Activated naive CD8-positive, alpha-beta T cell treated with anti-CD3 and anti-CD28 coated beads, Interleukin-2, amount 50 U/mL, for 24 hours (primary cell): ENCODE results near the gene C16orf82.

Experiments
- ATAC-seq: fragments of 150-1000 bp; cut with Tn5 transposase; one replicate; pipeline ENCODE4 v1.10.0; 2021
- DNase-seq: peaks from one replicate; pipeline ENCODE4 v3.0.0; 2021
- H3K27ac Mint-ChIP-seq: one replicate; pipeline ENCODE4 v1.8.0; 2021; ENCODE audit warnings: mild to moderate bottlenecking, mixed read lengths
- H3K27me3 Mint-ChIP-seq: one replicate; pipeline ENCODE4 v1.8.0; 2021; ENCODE audit warnings: mixed read lengths
- H3K36me3 Mint-ChIP-seq: one replicate; pipeline ENCODE4 v1.8.0; 2021; ENCODE audit warnings: low read depth, mixed read lengths
- H3K4me1 Mint-ChIP-seq: one replicate; pipeline ENCODE4 v1.8.0; 2021; ENCODE audit warnings: mixed read lengths
- H3K4me3 Mint-ChIP-seq: one replicate; pipeline ENCODE4 v1.8.0; 2021; ENCODE audit warnings: mild to moderate bottlenecking, moderate library complexity, mixed read lengths
- H3K9me3 Mint-ChIP-seq: one replicate; pipeline ENCODE4 v1.8.0; 2021; ENCODE audit warnings: mixed read lengths

The C16orf82 gene

DNA sequence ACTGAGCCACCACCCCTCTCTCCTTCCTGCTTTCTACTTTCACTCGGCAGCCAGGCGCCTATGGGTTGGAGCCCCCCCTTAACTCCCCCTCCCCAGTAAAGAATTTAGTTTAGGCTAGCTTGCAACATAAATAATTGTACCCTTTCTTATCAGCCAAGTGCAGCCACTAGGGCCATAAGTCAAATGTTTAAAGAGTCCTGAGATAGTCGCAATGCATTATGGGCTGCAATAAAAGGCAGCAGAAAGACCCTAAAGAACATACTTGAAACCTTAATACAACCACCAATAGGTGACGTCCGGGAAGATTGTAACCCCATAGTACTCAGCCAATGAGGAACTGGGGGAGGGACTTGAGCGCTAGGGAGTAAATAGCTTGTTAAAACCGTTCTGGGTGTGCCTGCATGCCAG lies 40.5 kb downstream of the C16orf82 start:
- Mint-ChIP-seq H3K27ac (no peak overlapping the region), H3K4me1 (peaks cover 2% of the 10 kb centered on the region)

DNA sequence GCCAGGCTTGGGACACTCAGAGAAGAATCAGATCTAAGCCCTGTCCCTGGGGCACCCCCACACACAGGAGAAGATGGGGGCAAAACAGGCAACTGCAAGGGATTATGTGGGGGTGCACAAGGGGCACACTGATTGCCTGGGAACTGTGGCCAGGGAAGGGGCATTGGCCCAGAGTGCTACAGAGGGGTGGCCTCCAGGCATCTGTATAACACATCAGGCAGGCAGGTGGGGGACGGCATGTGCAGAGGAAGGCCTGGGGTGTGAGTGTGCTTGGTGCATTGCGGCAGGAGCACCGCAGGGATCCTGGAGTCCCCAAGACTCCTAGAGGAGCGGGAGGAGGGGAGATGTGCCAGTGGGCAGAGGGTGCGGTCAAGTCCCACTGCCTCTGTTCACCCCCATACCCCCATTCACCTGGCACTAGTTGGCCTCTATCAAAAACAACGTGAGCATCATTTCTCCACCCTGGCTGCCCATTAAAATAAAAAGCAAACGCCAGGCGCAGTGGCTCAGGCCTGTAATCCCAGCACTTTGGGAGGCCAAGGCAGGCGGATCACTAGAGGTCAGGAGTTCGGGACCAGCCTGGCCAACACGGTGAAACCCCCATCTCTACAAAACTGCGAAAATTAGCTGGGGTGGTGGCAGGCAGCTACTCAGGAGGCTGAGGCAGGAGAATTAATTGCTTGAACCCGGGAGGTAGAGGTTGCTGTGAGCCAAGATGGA lies 41.5 kb downstream of the C16orf82 start:
- Mint-ChIP-seq H3K9me3 (no peaks in the 10 kb centered on the region), H3K27ac (no peak overlapping the region), H3K4me1 (peaks cover 2% of the 10 kb centered on the region), H3K27me3 (peaks cover 2% of the 10 kb centered on the region), H3K36me3 (no peaks in the 10 kb centered on the region), H3K4me3 (no peak overlapping the region)
- no peak for ATAC-seq
- no peak for DNase-seq

More for the DNA sequence above, 40.5 kb downstream of the C16orf82 start:
- DNase-seq = no peak
- Mint-ChIP-seq H3K27me3 (peaks cover 2% of the 10 kb centered on the region), H3K36me3 (no peaks in the 10 kb centered on the region), H3K4me3 (no peak overlapping the region), H3K9me3 (no peaks in the 10 kb centered on the region)
- ATAC-seq = no peak

DNA sequence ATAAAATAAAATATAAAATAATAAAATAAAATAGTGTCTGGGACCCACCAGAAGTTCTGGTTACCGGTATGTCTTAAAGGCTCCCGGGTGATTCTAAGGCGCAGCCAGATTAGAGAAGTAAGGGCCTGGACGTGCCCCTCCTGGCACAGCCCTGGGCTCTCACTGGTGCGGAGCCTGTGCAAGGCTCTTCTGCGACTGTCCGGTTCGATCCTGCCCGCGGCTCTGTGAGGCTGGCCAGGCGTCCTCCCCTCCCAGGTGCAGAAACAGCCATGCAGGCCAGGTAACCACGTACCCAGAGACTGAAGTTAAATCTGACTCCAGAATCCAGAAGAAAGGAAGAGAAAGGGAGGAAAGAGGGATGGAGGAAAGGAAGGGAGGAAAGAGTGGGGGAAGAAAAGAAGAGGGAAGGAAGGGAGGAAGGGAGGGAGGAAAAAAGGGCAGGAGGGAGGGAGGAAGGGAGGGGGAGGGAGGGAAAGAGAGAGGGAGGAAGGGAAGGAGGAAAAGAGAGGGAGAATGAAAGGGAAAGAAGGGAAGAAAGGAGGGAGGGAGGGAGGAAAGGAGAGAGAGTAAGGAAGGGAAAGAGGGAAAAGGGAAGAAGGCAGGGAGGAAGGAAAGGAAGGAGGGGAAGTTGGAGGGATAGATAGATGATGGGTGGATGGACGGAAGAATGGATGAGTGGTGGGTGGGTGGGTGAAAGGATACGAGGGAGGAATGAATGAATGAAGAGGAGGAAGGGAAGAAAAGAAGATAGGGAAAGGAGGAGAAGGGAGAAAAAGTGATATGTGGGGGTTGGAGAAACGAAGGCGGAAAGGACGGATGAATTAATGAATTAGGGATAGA lies 42.3 kb downstream of the C16orf82 start:
- H3K9me3 Mint-ChIP-seq = no peaks in the 10 kb centered on the region
- H3K4me1 Mint-ChIP-seq = peaks cover 4% of the 10 kb centered on the region
- no peak for DNase-seq
- H3K27ac Mint-ChIP-seq = no peak overlapping the region
- peaks cover 2% of the 10 kb centered on the region for H3K27me3 Mint-ChIP-seq
- no peak for ATAC-seq
- H3K4me3 Mint-ChIP-seq = peak overlapping the region; percentile 42
- no peaks in the 10 kb centered on the region for H3K36me3 Mint-ChIP-seq

DNA sequence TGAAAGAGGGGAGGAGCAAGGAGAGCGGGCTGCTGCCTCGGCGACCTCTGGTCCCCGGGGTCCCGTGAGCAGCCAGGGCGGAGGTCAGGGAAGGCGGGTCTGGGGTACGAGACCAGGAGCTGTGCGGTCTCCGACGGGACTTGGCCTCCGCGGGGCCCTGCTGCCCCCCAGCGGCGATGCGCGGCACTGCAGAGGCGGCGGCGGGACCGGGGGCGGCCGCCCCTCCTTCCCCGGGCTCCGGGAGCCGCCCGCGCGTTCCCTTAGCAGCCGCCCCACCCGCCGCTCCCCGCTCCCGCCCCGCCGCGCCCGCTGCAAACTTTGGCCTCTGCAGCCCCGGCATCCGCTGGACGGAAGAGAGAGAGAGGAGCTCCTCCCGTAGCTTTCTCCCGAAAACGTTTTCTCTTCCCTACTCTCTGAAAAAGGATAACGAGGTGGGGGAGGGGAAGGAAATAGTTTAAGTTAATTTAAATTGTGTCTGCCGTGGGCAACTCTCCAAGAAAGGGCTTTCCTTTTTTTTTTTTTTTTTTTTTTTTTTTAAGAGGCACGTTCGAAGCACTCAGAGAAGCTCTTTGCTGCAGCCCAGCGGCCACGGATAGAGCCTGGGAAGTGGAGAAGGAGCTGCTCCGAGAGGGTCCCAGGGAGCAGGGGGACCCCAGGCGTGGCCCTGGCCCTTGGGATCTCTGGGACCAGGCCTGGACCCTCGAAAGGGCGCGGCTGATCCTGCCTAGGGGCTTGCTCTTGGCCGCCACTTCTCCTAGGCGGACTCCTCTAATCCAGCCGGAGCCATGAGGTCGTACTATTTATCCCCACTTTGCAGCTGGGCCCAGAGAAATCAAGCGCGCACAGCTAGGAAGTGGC lies 43.2 kb downstream of the C16orf82 start:
- peaks cover 2% of the 10 kb centered on the region for H3K27me3 Mint-ChIP-seq
- no peaks in the 10 kb centered on the region for H3K36me3 Mint-ChIP-seq
- peak overlapping the region; percentile 42 for H3K4me3 Mint-ChIP-seq
- H3K9me3 Mint-ChIP-seq = no peaks in the 10 kb centered on the region
- DNase-seq (peak; percentile 89), ATAC-seq (peak; percentile 84)
- no peak overlapping the region for H3K27ac Mint-ChIP-seq
- H3K4me1 Mint-ChIP-seq = peaks cover 4% of the 10 kb centered on the region

DNA sequence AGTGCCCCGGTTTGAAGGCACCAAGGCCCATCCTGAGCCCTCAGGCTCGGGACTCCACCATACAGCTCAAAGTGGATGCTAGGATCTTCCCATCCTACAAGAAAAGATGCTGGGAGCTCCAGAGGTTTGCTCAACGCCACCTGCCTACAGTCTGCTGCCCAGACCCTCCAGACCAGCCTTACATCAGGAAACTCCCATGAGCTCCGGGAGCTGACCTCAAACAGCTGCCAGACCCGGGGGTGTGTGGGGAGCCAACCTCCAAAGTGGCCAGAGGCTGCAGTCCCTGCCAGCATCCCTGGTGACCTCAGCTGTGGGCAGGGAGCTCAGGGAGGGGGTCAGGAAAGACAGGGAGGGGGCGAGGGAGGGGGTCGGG lies 43.8 kb downstream of the C16orf82 start:
- Mint-ChIP-seq H3K4me1 (peaks cover 4% of the 10 kb centered on the region), H3K27ac (no peak overlapping the region), H3K4me3 (no peak overlapping the region), H3K9me3 (no peaks in the 10 kb centered on the region), H3K36me3 (no peaks in the 10 kb centered on the region), H3K27me3 (peaks cover 2% of the 10 kb centered on the region)
- ATAC-seq (no peak), DNase-seq (no peak)

DNA sequence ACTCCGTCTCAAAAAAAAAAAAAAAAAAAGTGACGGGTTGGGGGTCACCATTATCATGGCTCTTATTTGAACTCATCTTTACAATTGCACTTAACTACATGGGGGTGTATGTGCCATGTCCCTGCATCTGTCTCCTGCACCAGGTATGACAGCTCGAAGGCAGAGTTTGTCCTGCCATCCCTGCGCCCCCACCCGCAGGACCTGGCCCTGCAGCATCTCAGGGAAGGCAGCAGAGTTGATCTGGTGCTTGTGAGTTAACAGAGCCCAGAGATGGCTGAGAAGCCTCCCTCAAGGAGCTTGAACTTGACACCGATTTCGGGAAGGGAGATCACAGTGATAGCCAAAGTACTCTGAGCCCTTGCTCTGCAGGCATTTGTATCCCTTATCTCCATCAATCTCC lies 44.8 kb downstream of the C16orf82 start:
- Mint-ChIP-seq H3K27me3 (no peaks in the 10 kb centered on the region), H3K27ac (no peak overlapping the region), H3K4me1 (peaks cover 4% of the 10 kb centered on the region), H3K4me3 (no peak overlapping the region), H3K9me3 (peaks cover 5% of the 10 kb centered on the region), H3K36me3 (no peaks in the 10 kb centered on the region)
- no peak for DNase-seq
- ATAC-seq = no peak

DNA sequence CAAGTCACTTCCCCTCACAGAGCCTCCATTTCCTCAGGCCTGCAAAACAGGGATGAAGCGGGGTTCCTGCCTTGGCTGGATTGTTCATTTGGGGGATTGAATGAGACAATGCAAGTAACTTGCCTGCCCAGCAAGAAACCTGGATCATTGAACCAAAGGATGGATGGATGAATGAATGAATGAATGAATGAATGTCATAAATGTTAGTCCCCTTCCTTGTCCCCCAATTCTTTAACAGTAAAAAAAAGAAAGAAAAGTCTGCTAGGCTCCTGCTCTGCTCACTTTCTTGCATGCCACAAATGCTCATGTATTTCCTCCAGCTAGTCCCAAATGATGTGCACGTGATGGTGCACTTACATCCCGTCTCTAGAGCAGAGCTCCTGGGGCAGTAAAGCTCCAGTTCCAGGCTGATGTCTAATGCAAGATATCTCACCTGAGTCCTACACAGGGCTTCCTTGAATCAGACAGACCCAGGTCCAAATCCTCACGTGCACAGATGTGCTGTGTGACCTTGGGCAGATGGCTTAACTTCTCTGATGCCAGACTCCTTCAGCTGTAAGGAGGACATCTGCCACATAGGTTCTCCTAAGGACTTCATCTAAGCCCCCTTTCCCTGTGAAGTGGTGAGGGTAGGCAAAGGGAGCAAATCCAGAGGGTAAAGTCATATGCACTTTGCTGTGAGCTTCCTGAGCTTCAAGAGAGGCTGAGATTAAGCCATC lies 45.5 kb downstream of the C16orf82 start:
- no peak overlapping the region for H3K4me3 Mint-ChIP-seq

DNA sequence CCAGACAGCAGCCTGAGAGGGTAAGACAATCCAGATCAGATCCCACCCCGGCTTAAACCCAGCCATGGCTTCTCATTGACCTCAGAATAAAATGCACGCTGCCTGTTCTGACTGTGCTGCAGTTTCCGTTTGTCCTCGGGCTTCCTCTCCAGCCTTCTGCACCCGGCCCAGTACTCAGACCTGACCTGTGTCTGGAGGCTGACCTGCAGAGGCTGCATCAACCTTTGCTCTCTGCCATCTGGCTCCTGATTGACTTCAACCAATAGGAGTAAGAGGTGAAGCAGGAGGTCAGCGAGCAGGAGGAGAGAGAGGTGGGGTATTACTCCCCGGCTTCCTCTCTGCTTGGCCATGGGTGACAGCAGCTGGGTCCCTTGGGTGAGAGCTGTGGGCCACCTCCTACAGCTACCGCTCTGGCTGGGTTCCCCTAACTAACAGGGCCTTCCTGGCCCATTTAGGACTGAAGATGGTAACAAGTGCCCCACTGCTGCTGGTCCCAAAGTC lies 46.7 kb downstream of the C16orf82 start:
- Mint-ChIP-seq H3K36me3 (no peaks in the 10 kb centered on the region), H3K4me1 (peaks cover 4% of the 10 kb centered on the region), H3K27ac (no peak overlapping the region), H3K9me3 (peaks cover 5% of the 10 kb centered on the region), H3K4me3 (no peak overlapping the region), H3K27me3 (no peaks in the 10 kb centered on the region)
- ATAC-seq = no peak
- DNase-seq = no peak

More for the DNA sequence above, 45.5 kb downstream of the C16orf82 start:
- Mint-ChIP-seq H3K9me3 (peaks cover 5% of the 10 kb centered on the region), H3K4me1 (peaks cover 4% of the 10 kb centered on the region), H3K27ac (no peak overlapping the region), H3K27me3 (no peaks in the 10 kb centered on the region), H3K36me3 (no peaks in the 10 kb centered on the region)
- DNase-seq (no peak), ATAC-seq (no peak)

DNA sequence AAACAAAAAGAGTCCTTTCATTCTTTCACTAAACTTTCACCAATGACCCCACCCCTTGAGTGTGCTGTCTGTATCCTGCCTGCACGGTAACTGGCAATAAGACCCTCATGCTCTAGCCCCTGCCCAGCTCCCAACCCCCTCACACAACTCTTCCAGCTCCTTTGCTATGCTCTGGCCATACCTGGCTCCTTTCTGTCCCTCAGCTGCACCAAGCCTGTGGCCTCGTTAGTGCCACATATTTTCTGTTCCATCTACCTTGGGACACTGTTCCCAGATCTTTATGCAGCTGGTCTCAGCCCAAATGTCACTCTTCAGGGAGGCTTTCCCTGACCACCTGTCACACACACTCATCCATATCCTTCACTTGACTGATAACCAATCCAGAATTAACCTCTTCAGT lies 47.3 kb downstream of the C16orf82 start:
- Mint-ChIP-seq H3K4me1 (peaks cover 4% of the 10 kb centered on the region), H3K27ac (no peak overlapping the region), H3K4me3 (no peak overlapping the region), H3K27me3 (no peaks in the 10 kb centered on the region), H3K9me3 (peaks cover 5% of the 10 kb centered on the region), H3K36me3 (no peaks in the 10 kb centered on the region)
- ATAC-seq (no peak), DNase-seq (no peak)

DNA sequence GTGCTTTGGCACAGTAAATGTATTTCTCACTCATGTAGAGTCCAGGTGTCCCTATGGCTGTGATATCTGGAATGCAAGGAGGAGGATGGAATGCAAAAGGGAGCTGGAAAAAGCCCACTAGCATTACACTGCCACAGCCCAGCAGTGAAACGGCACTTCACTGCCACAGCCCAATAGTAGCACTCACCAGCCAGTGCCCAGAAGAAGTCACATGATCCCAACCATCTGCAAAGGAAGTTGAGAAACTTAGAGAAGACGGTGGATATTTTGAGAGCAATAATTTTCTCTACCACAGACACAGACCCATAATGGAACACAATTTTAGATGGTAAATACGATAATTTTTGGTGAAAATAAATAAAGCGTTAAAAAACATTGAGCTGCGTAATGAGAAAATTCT lies 51.8 kb downstream of the C16orf82 start:
- DNase-seq (no peak), ATAC-seq (no peak)
- Mint-ChIP-seq H3K27ac (no peak overlapping the region), H3K9me3 (peaks cover 5% of the 10 kb centered on the region), H3K27me3 (peaks cover 5% of the 10 kb centered on the region), H3K36me3 (no peaks in the 10 kb centered on the region), H3K4me3 (no peak overlapping the region), H3K4me1 (peaks cover 2% of the 10 kb centered on the region)
